Measurements from ENCODE around the gene CWC27.

Gene CWC27

DNA sequence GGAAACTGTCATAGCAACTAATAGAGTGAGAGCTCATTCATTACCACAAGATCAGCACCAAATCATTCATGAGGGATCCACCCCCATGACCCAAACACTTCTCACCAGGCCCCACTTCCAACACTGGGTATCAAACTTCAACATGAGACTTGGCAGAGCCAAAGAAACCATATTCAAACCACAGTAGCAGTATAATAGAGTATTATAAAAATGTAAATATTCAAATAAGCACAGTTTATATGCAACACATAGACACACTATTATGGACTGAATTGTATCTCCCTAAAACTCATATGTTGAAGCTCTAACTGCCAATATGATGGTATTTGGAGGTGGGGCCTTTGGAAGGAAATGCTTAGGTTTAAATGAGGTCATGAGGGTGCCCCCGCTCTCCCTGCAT is 240.5 kb downstream of the CWC27 start:
- TF ChIP-seq CTCF (conservative IDR thresholded peaks at IDR 0.05; ENCODE audit: low read length) (no peak), EZH2phosphoT487 (IDR thresholded peaks at IDR 0.05; ENCODE audit: borderline replicate concordance) (no peak)
- Histone ChIP-seq H3K36me3 (ENCODE audit: insufficient read depth, low read length) (0 out of 2 replicates have a peak, but pooled peaks cover 4% of the 10 kb centered on the region), H3K9ac (ENCODE audit: low read depth, low read length, poor library complexity, severe bottlenecking) (no peak overlapping the region), H3K9me3 (ENCODE audit: insufficient read depth, low read depth, low read length) (0 out of 2 replicates have a peak, but pooled peaks cover under 1% of the 10 kb centered on the region), H3K9me2 (replicated peaks; ENCODE audit: low read depth, low read length) (no peaks in the 10 kb centered on the region), H3K27me3 (ENCODE audit: insufficient read depth, low read length, poor library complexity, severe bottlenecking) (no peaks in the 10 kb centered on the region), H3K4me1 (ENCODE audit: insufficient read depth, low read length, poor library complexity, severe bottlenecking) (no peaks in the 10 kb centered on the region), H3F3A (ENCODE audit: low read depth) (no peaks in the 10 kb centered on the region), H3K4me2 (ENCODE audit: low read depth, low read length, poor library complexity, severe bottlenecking) (no peak overlapping the region), H4K20me1 (ENCODE audit: insufficient read depth, low read length, poor library complexity, severe bottlenecking) (no peaks in the 10 kb centered on the region), H3K79me2 (ENCODE audit: insufficient read depth, low read length) (no peaks in the 10 kb centered on the region), H2AFZ (ENCODE audit: low read length) (no peak overlapping the region), H3K4me3 (ENCODE audit: low read length, poor library complexity, severe bottlenecking) (no peak overlapping the region)

DNA sequence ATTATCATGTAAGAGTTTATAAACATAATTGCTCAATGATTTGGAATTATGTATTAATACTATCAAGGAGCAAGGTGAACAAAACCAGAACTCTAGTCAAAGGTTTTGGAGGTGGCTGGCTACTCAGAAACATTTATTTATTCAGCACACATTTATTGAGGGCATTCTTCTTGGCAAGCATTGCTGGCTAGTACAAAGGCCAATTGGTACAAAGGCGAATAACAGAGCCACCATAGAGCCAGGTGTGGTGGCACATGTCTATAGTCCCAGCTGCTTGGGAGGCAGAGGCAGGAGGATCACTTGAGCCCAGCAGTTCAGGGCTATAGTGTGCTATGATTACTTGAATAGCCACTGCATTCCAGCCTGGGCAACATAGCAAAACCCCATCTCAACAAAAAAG is 242.1 kb downstream of the CWC27 start:
- TF ChIP-seq EZH2phosphoT487 (IDR thresholded peaks at IDR 0.05; ENCODE audit: borderline replicate concordance) (no peak), CTCF (conservative IDR thresholded peaks at IDR 0.05; ENCODE audit: low read length) (no peak)
- Histone ChIP-seq H2AFZ (ENCODE audit: low read length) (no peak overlapping the region), H3F3A (ENCODE audit: low read depth) (no peaks in the 10 kb centered on the region), H3K9ac (ENCODE audit: low read depth, low read length, poor library complexity, severe bottlenecking) (no peak overlapping the region), H3K79me2 (ENCODE audit: insufficient read depth, low read length) (no peaks in the 10 kb centered on the region), H3K27me3 (ENCODE audit: insufficient read depth, low read length, poor library complexity, severe bottlenecking) (no peaks in the 10 kb centered on the region), H3K36me3 (ENCODE audit: insufficient read depth, low read length) (0 out of 2 replicates have a peak, but pooled peaks cover 4% of the 10 kb centered on the region), H4K20me1 (ENCODE audit: insufficient read depth, low read length, poor library complexity, severe bottlenecking) (no peaks in the 10 kb centered on the region), H3K9me2 (replicated peaks; ENCODE audit: low read depth, low read length) (no peaks in the 10 kb centered on the region), H3K4me3 (ENCODE audit: low read length, poor library complexity, severe bottlenecking) (no peak overlapping the region), H3K4me2 (ENCODE audit: low read depth, low read length, poor library complexity, severe bottlenecking) (no peak overlapping the region), H3K4me1 (ENCODE audit: insufficient read depth, low read length, poor library complexity, severe bottlenecking) (no peaks in the 10 kb centered on the region), H3K9me3 (ENCODE audit: insufficient read depth, low read depth, low read length) (no peaks in the 10 kb centered on the region)

GRCh38 chr5:65012301-65012892 is 243.7 kb downstream of the CWC27 start:
- Histone ChIP-seq H3K4me3 (ENCODE audit: low read length, poor library complexity, severe bottlenecking) (no peak overlapping the region), H3K9me3 (ENCODE audit: insufficient read depth, low read depth, low read length) (no peaks in the 10 kb centered on the region), H4K20me1 (ENCODE audit: insufficient read depth, low read length, poor library complexity, severe bottlenecking) (no peaks in the 10 kb centered on the region), H2AFZ (ENCODE audit: low read length) (no peak overlapping the region), H3K4me2 (ENCODE audit: low read depth, low read length, poor library complexity, severe bottlenecking) (no peak overlapping the region), H3K9ac (ENCODE audit: low read depth, low read length, poor library complexity, severe bottlenecking) (no peak overlapping the region), H3K27me3 (ENCODE audit: insufficient read depth, low read length, poor library complexity, severe bottlenecking) (no peaks in the 10 kb centered on the region), H3F3A (ENCODE audit: low read depth) (no peaks in the 10 kb centered on the region), H3K4me1 (ENCODE audit: insufficient read depth, low read length, poor library complexity, severe bottlenecking) (no peaks in the 10 kb centered on the region), H3K36me3 (ENCODE audit: insufficient read depth, low read length) (0 out of 2 replicates have a peak, but pooled peaks cover 4% of the 10 kb centered on the region), H3K9me2 (replicated peaks; ENCODE audit: low read depth, low read length) (no peaks in the 10 kb centered on the region), H3K79me2 (ENCODE audit: insufficient read depth, low read length) (no peaks in the 10 kb centered on the region)
- no peak for TF ChIP-seq CTCF (conservative IDR thresholded peaks at IDR 0.05; ENCODE audit: low read length)
- no peak for TF ChIP-seq EZH2phosphoT487 (IDR thresholded peaks at IDR 0.05; ENCODE audit: borderline replicate concordance)
